ENCODE measurements around the gene MAF. TPM values are rescaled to one million over a fixed set of nuclear protein-coding genes. Genes with fewer than 3 reads are reported as not detected.

MAF gene
- total and polyA plus RNA-seq, 2 of the 13 experiments (the other 11 are each of a cell fraction or from before 2014, with no cell fraction given) = 0.07 to 0.31 TPM

GRCh38 chr16:79561729-79562128 is 38.8 kb downstream of the MAF start:
- H3K9me3 ChIP-seq (ENCODE audit: low read length) = no peaks in the 10 kb centered on the region
- POLR2A ChIA-PET = no interaction called here
- CTCF ChIA-PET (ENCODE audit: low intra/inter-chr PET ratio, low total read pairs) = no interaction called here
- H4K20me1 ChIP-seq (ENCODE audit: insufficient read depth, low read length) = no peaks in the 10 kb centered on the region
- no peak overlapping the region for H3K4me2 ChIP-seq (ENCODE audit: low read depth, low read length)
- no peak for DNase-seq (ENCODE audit: low spot score)
- no peak overlapping the region for H3K4me3 ChIP-seq (replicated peaks in 1 of 3; ENCODE audit: insufficient read depth in 1 of 3, low read depth in 2 of 3, low read length in 3 of 3)
- no TSS peak for BruUV-seq (replicated peaks)
- peaks cover 15% of the 10 kb centered on the region for H3K4me1 ChIP-seq (ENCODE audit: insufficient read depth, low read length)
- no peak overlapping the region for H3K27ac ChIP-seq (ENCODE audit: extremely low read length, insufficient read depth, low read length)
- no peaks in the 10 kb centered on the region for H3K36me3 ChIP-seq (replicated peaks in 1 of 2; ENCODE audit: control insufficient read depth in 1 of 2, insufficient read depth in 2 of 2, low read length in 2 of 2)
- no peaks in the 10 kb centered on the region for H3K79me2 ChIP-seq (ENCODE audit: insufficient read depth, low read length)
- in situ Hi-C loops (cut with HindIII; ENCODE audit: extremely low pct_ligation_motif_present, low pct_unique_long_range_greater_than_20kb) (no loop called here), intact Hi-C loops (cut with micrococcal nuclease; ENCODE audit: unreplicated experiment) (no loop called here)
- no peak for FAIRE-seq
- no peak overlapping the region for H2AFZ ChIP-seq (ENCODE audit: low read length)
- H3K27me3 ChIP-seq (ENCODE audit: control insufficient read depth in 1 of 2, insufficient read depth in 2 of 2, low read length in 2 of 2) = no peaks in the 10 kb centered on the region
- H3K9ac ChIP-seq (ENCODE audit: insufficient read depth, low read depth, low read length) = no peak overlapping the region
- TF ChIP-seq EZH2 (conservative IDR thresholded peaks at IDR 0.05; ENCODE audit: low read depth, low read length) = no peak
- TF ChIP-seq, protein P1, sequence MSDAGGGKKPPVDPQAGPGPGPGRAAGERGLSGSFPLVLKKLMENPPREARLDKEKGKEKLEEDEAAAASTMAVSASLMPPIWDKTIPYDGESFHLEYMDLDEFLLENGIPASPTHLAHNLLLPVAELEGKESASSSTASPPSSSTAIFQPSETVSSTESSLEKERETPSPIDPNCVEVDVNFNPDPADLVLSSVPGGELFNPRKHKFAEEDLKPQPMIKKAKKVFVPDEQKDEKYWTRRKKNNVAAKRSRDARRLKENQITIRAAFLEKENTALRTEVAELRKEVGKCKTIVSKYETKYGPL (CRISPR knock-in tag; IDR thresholded peaks at IDR 0.05) = no peak
- no peak for TF ChIP-seq THAP7 (CRISPR knock-in tag; IDR thresholded peaks at IDR 0.05)
- TF ChIP-seq SNAPC2 (CRISPR knock-in tag; IDR thresholded peaks at IDR 0.05) = no peak
- no peak for TF ChIP-seq ZNF180 (CRISPR knock-in tag; IDR thresholded peaks at IDR 0.05; ENCODE audit: borderline replicate concordance, low read depth)
- TF ChIP-seq AGO2 (optimal IDR thresholded peaks at IDR 0.05; ENCODE audit: low read depth, low read length) = no peak
- no peak for TF ChIP-seq NAIF1 (CRISPR knock-in tag; IDR thresholded peaks at IDR 0.05; ENCODE audit: borderline replicate concordance)
- WGBS (ENCODE audit: low lambda C conversion rate) = 2% methylated on average over 5 of the region's 5 CpGs
- no peak for ATAC-seq

DNA sequence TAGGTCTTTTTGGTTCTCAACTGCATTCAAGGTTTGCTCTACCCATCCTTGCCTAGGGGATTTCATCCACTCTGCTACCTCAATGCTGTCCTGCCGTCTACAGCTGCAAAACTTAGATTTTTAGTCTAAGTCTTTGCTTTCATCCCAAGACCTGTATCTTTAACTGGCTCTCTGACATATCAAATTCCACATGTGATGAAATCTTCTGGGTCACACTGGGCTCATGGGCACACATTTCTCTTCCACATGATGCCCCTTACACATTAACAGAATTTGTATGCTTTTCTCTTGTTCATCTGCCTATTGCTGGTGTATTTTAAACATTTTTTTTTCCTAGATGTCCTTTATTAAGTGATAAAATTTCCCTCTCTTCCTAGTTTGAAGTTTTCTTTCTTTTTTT is 39.6 kb downstream of the MAF start:
- DNase-seq (ENCODE audit: low spot score) = no peak
- CTCF ChIA-PET (ENCODE audit: low intra/inter-chr PET ratio, low total read pairs) = no interaction called here
- H3K4me1 ChIP-seq (ENCODE audit: insufficient read depth, low read length) = peaks cover 15% of the 10 kb centered on the region
- TF ChIP-seq, protein P2, sequence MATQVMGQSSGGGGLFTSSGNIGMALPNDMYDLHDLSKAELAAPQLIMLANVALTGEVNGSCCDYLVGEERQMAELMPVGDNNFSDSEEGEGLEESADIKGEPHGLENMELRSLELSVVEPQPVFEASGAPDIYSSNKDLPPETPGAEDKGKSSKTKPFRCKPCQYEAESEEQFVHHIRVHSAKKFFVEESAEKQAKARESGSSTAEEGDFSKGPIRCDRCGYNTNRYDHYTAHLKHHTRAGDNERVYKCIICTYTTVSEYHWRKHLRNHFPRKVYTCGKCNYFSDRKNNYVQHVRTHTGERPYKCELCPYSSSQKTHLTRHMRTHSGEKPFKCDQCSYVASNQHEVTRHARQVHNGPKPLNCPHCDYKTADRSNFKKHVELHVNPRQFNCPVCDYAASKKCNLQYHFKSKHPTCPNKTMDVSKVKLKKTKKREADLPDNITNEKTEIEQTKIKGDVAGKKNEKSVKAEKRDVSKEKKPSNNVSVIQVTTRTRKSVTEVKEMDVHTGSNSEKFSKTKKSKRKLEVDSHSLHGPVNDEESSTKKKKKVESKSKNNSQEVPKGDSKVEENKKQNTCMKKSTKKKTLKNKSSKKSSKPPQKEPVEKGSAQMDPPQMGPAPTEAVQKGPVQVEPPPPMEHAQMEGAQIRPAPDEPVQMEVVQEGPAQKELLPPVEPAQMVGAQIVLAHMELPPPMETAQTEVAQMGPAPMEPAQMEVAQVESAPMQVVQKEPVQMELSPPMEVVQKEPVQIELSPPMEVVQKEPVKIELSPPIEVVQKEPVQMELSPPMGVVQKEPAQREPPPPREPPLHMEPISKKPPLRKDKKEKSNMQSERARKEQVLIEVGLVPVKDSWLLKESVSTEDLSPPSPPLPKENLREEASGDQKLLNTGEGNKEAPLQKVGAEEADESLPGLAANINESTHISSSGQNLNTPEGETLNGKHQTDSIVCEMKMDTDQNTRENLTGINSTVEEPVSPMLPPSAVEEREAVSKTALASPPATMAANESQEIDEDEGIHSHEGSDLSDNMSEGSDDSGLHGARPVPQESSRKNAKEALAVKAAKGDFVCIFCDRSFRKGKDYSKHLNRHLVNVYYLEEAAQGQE (IDR thresholded peaks at IDR 0.05; ENCODE audit: borderline replicate concordance in 1 of 2, low read depth in 1 of 2, low read length in 2 of 2) = no peak
- no peak for TF ChIP-seq ZZZ3 (CRISPR knock-in tag; IDR thresholded peaks at IDR 0.05; ENCODE audit: borderline replicate concordance)
- no peak for TF ChIP-seq ZNF570 (CRISPR knock-in tag; IDR thresholded peaks at IDR 0.05; ENCODE audit: borderline replicate concordance)
- no peak for TF ChIP-seq ZNF574 (CRISPR knock-in tag; IDR thresholded peaks at IDR 0.05)

More for the DNA sequence above, 39.6 kb downstream of the MAF start:
- no TSS peak for BruUV-seq (replicated peaks)
- ATAC-seq = no peak
- H4K20me1 ChIP-seq (ENCODE audit: insufficient read depth, low read length) = no peaks in the 10 kb centered on the region
- H3K36me3 ChIP-seq (replicated peaks in 1 of 2; ENCODE audit: control insufficient read depth in 1 of 2, insufficient read depth in 2 of 2, low read length in 2 of 2) = no peaks in the 10 kb centered on the region
- in situ Hi-C loops (cut with HindIII; ENCODE audit: extremely low pct_ligation_motif_present, low pct_unique_long_range_greater_than_20kb) (no loop called here), intact Hi-C loops (cut with micrococcal nuclease; ENCODE audit: unreplicated experiment) (no loop called here)
- POLR2A ChIA-PET = no interaction called here
- H3K4me3 ChIP-seq (replicated peaks in 1 of 3; ENCODE audit: insufficient read depth in 1 of 3, low read depth in 2 of 3, low read length in 3 of 3) = no peak overlapping the region
- H3K27ac ChIP-seq (ENCODE audit: extremely low read length, insufficient read depth, low read length) = no peak overlapping the region
- no peak overlapping the region for H2AFZ ChIP-seq (ENCODE audit: low read length)
- H3K9ac ChIP-seq (ENCODE audit: insufficient read depth, low read depth, low read length) = no peak overlapping the region
- WGBS (ENCODE audit: low lambda C conversion rate) = 42% methylated on average over 1 of the region's 1 CpG
- no peak overlapping the region for H3K4me2 ChIP-seq (ENCODE audit: low read depth, low read length)
- H3K9me3 ChIP-seq (ENCODE audit: low read length) = no peaks in the 10 kb centered on the region
- no peaks in the 10 kb centered on the region for H3K27me3 ChIP-seq (ENCODE audit: control insufficient read depth in 1 of 2, insufficient read depth in 2 of 2, low read length in 2 of 2)
- no peak for FAIRE-seq
- no peaks in the 10 kb centered on the region for H3K79me2 ChIP-seq (ENCODE audit: insufficient read depth, low read length)
